Epithelial cell of proximal tubule (primary cell): ENCODE data around the gene OR2H1. TPM values are rescaled to one million over a fixed set of nuclear protein-coding genes. Genes with fewer than 3 reads are reported as not detected.
A peak's percentile ranks its signal among the peaks of the same experiment; 100 is the strongest.
"Not testable (repeated sequence)": the region's sequence is repeated elsewhere in the genome, so short reads cannot be mapped to it uniquely, and the experiment has no call there.

ENCODE experiments used
- DNase-seq: peaks from one replicate; pipeline ENCODE4 v3.0.0-alpha.2; 2011; ENCODE audit warnings: low read depth
- H3K4me3 ChIP-seq: 2 replicates; pipeline ENCODE4 v1.5.1; 2011; ENCODE audit warnings: low read depth, mild to moderate bottlenecking, low read length
- CTCF ChIP-seq: conservative IDR thresholded peaks from 2 replicates; pipeline ENCODE4 v1.5.1; 2012; ENCODE audit warnings: low read depth, mild to moderate bottlenecking, low read length
- total RNA-seq: library from RNA; depleted of rRNA; stranded (reverse); fragments of >200 nt; gene quantifications from 2 replicates; pipeline ENCODE4 v1.2.3, GENCODE V29; 2015

The OR2H1 gene
- total RNA-seq, result not detected in 2 replicates

GRCh38 chr6:29456971-29457370 lies at the start of gene OR2H1, which contains the start of gene OR11A1:
OR2H1 (plus strand) TSS chr6:29457155; CDS start chr6:29461770, 4,615 bp downstream.
OR11A1 (minus strand) TSS chr6:29457071; CDS start chr6:29427641, 29,430 bp downstream.
- no peak for DNase-seq
- no peak within 1 kb of the TSS for H3K4me3 ChIP-seq
- TF ChIP-seq CTCF, result no peak

- peak; percentile 50 for TF ChIP-seq CTCF
- H3K4me3 ChIP-seq, result no peak within 1 kb of the TSS
- peak; percentile 37 for DNase-seq
Observed at GRCh38 chr6:29414588-29414987, 42.4 kb upstream of the OR2H1 start, which contains the start of gene OR12D1. OR12D1 (plus strand) TSS chr6:29414928.

- TF ChIP-seq CTCF, result no peak
- DNase-seq, result peak; percentile 44
- H3K4me3 ChIP-seq, result no peak overlapping the region
Observed at GRCh38 chr6:29419516-29419915, 37.4 kb upstream of the OR2H1 start.

- no peak for TF ChIP-seq CTCF
- no peak overlapping the region for H3K4me3 ChIP-seq
- no peak for DNase-seq
Observed at GRCh38 chr6:29424168-29424567, 32.8 kb upstream of the OR2H1 start.

GRCh38 chr6:29424575-29424974 lies 32.4 kb upstream of the OR2H1 start:
- DNase-seq, result no peak
- no peak for TF ChIP-seq CTCF
- H3K4me3 ChIP-seq, result no peak overlapping the region

- DNase-seq, result no peak
- no peak overlapping the region for H3K4me3 ChIP-seq
- TF ChIP-seq CTCF, result no peak
Observed at GRCh38 chr6:29425075-29425474, 31.9 kb upstream of the OR2H1 start.

GRCh38 chr6:29426654-29427053 lies 30.3 kb upstream of the OR2H1 start:
- DNase-seq, result no peak
- no peak for TF ChIP-seq CTCF
- H3K4me3 ChIP-seq, result no peak overlapping the region

- not testable (repeated sequence) for H3K4me3 ChIP-seq, DNase-seq
Observed at GRCh38 chr6:29436730-29437129, 20.2 kb upstream of the OR2H1 start.
